GM21723 (cell line): ENCODE results near the gene AFAP1L1.

ENCODE experiments used
- ATAC-seq: cut with Tn5 transposase; IDR thresholded peaks from one replicate; pipeline ENCODE4 v1.9.1; 2021; ENCODE audit warnings: mild to moderate bottlenecking, moderate library complexity; ENCODE audit not compliant: unreplicated experiment

The AFAP1L1 gene

GRCh38 chr5:149310947-149311658 lies 39.4 kb downstream of the AFAP1L1 start:
- no peak for ATAC-seq

DNA sequence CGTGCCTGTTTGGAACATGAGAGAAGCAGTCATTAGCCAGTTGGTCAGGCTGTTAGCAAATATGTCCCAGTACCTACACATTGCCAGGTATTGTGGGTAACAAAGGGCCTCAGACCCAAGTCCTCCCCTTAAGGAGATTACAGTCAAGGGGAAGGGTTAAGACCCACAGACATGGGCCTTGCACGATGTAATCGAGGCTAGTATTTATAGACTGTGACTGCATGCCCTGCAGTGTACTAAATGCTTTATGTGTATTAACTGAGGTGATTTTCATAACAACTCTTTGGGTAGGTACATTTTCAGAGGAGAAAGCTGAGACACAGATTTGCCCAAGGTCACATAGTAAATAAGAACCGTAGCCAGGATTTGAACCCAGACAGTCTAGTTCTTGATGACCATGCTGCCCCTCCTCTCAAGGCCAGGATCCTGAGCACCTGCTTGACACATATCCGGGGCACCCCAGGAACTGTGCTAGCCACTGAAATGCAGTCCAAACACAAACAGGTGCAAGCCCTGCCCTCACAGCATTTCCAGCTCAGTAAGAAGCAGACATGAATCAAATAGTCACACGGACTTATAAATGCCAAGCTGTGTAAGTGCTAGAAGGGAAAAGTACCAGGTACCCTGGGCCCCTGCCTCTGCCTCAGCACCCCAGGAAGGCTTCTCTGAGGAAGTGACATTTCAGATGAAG lies 41.6 kb downstream of the AFAP1L1 start:
- no peak for ATAC-seq

DNA sequence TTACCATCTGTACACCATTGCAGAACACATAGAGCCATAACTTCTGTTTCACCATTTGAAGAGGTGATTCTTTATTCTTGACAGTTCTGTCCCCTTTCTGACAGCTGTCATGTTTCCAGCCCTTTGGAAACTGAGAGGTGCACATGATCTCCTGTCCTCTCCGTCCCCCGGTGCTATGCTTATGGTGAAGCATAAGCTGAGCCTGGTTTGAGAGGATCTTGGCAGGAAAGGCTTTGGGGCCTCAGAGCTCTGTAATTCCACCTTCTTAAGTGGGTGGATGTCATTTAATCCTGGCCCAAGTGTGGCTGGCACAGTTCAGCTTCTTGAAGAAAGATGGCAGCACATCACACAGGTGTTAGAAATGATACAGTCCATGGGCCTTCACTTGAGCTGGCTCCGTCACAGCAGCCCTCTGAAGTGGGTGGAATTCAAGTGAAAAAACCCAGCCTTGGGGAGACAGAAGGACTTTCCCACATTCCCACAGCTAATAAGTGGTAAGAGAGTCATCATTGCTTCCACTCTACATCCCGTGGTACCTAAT lies 43.0 kb downstream of the AFAP1L1 start:
- no peak for ATAC-seq

- no peak for ATAC-seq
Measured at GRCh38 chr5:149315753-149316152, 44.1 kb downstream of the AFAP1L1 start.

DNA sequence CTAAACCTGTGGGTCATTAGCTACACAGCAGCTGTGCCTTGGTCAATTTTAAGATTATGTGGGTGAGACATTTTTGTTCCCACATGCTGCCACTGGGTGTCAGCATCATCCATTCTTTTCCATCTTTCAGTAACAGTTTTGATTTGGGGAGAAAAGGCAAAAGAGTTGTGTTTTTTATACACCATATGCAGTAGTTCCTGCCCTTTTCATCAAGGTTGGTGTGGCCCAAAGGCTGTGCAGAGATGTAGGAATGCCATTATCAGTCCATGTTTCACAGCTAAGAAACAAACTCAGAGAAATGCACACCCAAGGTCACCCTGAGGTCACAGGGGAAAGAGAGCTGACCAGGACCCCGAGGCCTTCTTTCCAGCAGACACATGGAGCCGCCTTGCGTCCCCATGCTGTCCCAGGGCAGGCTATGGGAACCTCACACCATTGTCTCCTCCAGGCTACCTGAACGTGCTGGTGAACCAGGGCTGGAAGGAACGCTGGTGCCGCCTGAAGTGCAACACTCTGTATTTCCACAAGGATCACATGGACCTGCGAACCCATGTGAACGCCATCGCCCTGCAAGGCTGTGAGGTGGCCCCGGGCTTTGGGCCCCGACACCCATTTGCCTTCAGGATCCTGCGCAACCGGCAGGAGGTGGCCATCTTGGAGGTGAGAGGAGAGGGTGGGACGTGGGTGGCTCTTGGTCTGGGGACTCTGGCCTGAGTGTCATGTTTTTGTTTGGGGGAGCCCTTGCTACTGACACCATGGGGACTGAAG lies 45.8 kb downstream of the AFAP1L1 start:
- peak; percentile 72 for ATAC-seq

DNA sequence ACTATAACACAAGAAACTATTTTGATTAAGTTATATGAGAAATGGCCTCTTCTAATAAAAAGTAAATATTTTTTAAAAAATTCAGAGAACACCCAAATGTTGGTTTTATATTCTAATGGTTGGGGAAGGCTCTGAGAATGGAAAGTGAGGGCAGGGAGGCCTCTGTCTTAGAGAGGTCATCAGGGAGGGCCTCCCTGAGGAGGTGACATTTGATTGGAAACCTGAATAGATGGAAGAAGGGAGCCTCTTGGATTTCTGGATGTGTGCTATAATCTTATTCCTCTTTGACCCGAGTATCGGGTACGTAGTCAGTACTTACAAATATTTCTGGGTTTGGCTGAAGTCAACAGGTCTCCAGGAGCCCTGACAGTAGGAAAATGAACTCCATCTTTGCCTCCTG lies 47.5 kb downstream of the AFAP1L1 start:
- no peak for ATAC-seq

GRCh38 chr5:149320791-149321330 lies 49.2 kb downstream of the AFAP1L1 start:
- no peak for ATAC-seq

DNA sequence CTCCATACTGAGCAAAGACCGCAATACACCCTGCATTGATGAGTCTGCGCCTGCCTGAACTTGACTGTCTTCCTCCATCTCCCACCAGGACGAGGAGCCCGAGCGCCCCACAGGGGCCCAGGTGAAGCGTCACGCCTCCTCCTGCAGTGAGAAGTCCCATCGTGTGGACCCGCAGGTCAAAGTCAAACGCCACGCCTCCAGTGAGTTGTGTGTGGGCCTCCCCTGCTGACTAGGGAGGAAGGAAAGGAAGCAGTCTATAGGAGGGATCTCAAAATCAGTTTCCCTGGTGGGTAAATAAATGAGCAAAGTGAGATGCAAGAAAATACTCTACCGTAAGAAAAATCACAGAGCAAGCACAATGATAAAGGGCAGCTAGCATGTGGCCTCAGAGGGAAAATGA lies 50.9 kb downstream of the AFAP1L1 start:
- no peak for ATAC-seq

DNA sequence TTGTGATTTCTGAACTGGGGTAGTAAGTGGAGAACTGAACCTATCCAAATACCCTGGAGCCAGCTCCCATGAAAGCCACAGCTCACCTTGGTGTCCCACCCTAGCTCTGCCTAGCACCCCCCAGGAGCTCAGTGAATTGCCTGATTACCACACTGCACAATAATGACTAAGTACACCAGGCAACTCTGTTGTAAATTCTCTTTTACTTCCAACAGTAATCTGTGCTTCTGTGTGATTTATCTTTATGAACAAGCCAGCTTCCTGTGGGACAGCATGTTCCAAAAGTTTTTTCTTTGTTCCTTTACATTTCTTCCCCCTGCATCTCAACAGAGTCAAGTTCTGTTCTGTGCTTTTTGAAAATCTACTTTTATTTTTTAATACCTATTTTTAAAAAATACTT lies 51.6 kb downstream of the AFAP1L1 start:
- no peak for ATAC-seq

- ATAC-seq: no peak
Measured at GRCh38 chr5:149323621-149324205, 52.1 kb downstream of the AFAP1L1 start.

- ATAC-seq: no peak
Measured at GRCh38 chr5:149324641-149325040, 53.0 kb downstream of the AFAP1L1 start.

DNA sequence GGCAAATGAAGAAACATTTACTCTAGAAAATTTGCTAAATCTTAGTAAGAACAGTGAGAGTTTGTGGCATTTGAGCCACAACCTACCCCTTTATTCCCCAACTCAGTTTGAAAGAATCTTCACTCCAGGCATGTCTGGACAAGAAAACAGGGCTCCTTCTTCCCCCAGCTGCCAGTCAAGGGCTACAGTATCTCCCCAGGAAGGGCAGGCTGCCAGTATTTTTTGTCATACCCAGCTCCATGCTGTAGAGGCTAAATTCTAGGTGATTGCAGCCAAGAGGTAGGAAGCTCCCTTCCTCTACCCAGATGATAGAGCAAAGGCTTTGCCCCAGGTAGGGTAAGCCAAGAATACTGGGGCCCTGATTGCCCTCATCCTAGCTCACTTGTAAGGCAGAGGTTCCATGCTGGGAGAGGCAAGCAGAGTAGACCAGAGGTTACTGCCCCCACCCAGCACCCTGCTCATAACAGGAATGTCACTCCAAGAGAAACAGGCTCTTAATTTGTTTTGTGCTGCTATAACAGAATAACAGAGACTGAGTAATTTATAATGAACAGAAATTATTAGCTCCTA lies 53.6 kb downstream of the AFAP1L1 start:
- ATAC-seq: no peak

DNA sequence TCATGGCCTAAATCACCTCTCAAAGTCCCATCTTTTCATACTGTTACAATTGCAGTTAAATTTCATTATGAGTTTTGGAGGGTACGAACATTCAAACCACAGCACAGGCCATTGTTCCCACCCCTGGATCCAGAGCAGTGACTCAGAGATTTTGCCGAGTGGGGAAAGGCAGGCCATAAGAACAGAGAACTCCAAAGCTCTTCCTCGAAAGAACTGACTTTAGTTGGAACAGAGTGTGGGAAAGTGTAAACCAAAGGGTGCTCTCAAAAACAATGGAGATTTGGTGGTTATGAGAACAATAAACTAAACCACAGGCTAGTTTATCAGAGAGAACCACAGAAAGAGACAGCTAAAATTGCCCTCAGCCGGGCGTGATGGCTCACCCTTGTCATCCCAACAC lies 54.2 kb downstream of the AFAP1L1 start:
- no peak for ATAC-seq

DNA sequence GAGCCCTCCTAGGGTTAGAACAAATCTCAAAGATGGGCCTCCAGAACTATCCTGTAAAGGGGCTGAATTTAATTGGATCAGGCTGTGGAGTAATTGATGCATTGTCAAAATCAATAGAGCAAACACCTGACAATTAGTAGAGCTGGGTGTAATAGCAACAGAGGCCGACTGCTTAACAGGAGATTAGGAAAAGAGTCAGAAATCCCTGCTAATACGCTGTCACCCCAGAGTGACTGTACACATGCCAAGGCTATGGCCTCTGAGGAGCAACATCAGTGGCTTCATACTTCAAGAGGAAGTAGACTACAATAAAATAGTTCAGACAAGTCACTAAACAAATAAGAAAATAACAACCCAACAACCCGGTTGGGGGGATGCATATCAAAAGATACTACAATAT lies 55.0 kb downstream of the AFAP1L1 start:
- ATAC-seq: no peak

DNA sequence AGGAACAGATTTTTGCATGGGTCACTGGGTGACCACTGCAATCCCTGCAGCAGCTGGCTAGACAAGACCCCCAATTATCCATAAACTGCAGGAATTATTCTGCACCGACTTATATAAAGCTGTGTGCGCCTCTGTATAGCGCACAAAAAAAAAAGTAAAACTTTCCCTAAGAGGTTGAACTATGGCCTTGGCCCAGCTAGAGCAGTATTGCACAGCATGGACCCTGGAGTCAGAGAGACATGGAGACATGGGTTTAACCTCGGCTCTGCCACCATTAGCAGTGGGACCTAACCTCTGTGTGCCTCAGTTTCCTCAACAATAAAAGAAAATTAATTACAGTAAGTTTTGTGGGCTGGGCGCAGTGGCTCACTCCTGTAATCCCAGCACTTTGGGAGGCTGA lies 56.5 kb downstream of the AFAP1L1 start:
- ATAC-seq: no peak

GRCh38 chr5:149333711-149334443 lies 62.2 kb downstream of the AFAP1L1 start:
- ATAC-seq: no peak

DNA sequence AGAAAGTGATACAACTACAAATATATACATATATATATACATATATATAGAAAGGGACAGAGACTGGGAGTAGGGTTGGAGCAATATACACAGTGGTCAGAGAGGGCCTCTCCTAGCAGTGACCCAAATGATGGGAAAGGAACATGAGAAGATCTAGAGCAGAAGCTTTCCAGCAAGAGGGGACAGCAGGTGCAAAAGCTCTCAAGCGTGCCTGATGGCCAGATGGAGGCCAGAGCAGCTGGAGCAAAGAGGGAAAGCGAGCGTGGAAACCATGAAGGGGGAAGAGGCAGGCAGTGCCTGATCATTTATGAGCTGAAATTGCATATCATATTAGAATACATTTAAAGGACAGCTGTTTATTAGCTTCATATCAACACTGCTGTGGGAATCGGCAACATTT lies 66.1 kb downstream of the AFAP1L1 start:
- no peak for ATAC-seq

DNA sequence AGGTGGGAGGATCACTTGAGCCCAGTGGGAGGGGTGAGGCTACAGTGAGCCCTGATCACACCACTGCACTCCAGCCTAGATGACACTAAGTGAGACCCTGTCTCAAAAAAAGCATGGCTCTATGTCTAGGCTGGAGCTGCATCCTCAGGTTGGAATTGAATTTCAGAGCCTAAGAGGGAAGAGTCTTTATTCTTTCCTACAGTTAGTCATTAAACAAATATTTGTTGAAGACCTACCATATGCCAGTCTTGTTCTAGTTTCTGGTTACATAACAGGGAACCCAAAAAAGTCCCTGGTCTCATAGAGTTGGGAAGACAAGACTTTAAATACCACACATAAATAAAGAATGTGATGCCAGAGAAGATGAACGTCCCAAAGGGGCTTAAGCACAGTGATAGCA lies 66.7 kb downstream of the AFAP1L1 start:
- no peak for ATAC-seq

DNA sequence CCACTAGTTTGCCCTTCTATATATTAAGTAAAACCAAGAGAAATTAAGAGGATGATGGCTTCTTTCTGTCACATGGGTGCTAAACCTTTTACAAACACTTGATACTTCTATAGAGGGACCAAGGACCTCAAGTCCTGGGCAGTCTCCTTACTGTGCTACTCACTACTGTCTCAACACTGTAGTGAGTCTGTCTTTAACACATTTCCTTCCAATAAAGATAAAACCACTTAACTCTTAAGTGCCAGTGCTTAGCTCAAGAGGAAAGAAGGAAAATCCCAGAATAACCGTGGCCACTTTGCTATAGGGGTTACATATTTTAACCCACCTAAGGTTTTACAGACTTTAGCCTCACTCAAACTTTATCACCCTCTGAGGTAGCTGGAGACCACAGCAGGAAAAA lies 69.3 kb downstream of the AFAP1L1 start:
- ATAC-seq: no peak

DNA sequence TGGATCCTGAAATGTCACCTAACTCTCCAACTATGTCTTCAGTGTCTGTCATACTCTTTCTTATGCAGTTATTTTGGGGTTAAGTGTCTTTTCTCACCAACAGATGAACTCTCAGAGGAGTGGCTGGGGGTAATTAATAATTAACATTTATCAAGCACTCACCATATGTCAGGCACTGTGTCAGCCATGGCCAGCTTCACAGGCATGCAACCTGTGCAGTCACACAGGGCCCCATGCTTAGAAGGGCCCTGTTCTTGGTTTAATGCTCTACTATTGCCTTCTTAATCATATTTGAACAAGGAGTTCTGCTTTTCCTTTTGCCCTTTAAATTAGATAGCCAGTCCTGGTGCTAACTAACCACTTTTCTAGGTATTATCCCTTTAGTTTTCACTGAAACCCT lies 70.2 kb downstream of the AFAP1L1 start:
- no peak for ATAC-seq
